ENCODE data around the gene TAAR8.
"Not testable (repeated sequence)": the region's sequence is repeated elsewhere in the genome, so short reads cannot be mapped to it uniquely, and the experiment has no call there.

Gene TAAR8

GRCh38 chr6:132544826-132545225, 7.6 kb upstream of the TAAR8 start:
- Histone ChIP-seq H3K27me3 (ENCODE audit: control insufficient read depth, insufficient read depth, low read length) (no peaks in the 10 kb centered on the region), H3K27ac (ENCODE audit: low read depth, low read length) (no peak overlapping the region), H3K9me3 (ENCODE audit: control insufficient read depth, insufficient read depth, low read depth, low read length) (no peaks in the 10 kb centered on the region), H3K4me3 (ENCODE audit: low read depth, low read length) (no peak overlapping the region), H3K9ac (ENCODE audit: low read length) (no peak overlapping the region), H3K4me1 (ENCODE audit: control insufficient read depth, insufficient read depth, low read length) (peaks cover 7% of the 10 kb centered on the region; the same call in 1 of the 2 replicates), H3K36me3 (ENCODE audit: control insufficient read depth, insufficient read depth, low read length) (no peaks in the 10 kb centered on the region)

GRCh38 chr6:132548746-132549463, 3.6 kb upstream of the TAAR8 start:
- Histone ChIP-seq H3K4me1 (ENCODE audit: control insufficient read depth, insufficient read depth, low read length) (peaks cover 14% of the 10 kb centered on the region), H3K9ac (ENCODE audit: low read length) (no peak overlapping the region), H3K27ac (ENCODE audit: low read depth, low read length) (no peak overlapping the region), H3K36me3 (ENCODE audit: control insufficient read depth, insufficient read depth, low read length) (no peaks in the 10 kb centered on the region), H3K9me3 (ENCODE audit: control insufficient read depth, insufficient read depth, low read depth, low read length) (no peaks in the 10 kb centered on the region), H3K27me3 (ENCODE audit: control insufficient read depth, insufficient read depth, low read length) (no peaks in the 10 kb centered on the region), H3K4me3 (ENCODE audit: low read depth, low read length) (no peak overlapping the region)

- H3K9ac ChIP-seq (ENCODE audit: low read length), result no peak overlapping the region
- H3K4me3 ChIP-seq (ENCODE audit: low read depth, low read length), result no peak overlapping the region
- H3K4me1 ChIP-seq (ENCODE audit: control insufficient read depth, insufficient read depth, low read length), result peaks cover 14% of the 10 kb centered on the region
- H3K27me3 ChIP-seq (ENCODE audit: control insufficient read depth, insufficient read depth, low read length), result no peaks in the 10 kb centered on the region
- no peaks in the 10 kb centered on the region for H3K36me3 ChIP-seq (ENCODE audit: control insufficient read depth, insufficient read depth, low read length)
- no peak overlapping the region for H3K27ac ChIP-seq (ENCODE audit: low read depth, low read length)
- H3K9me3 ChIP-seq (ENCODE audit: control insufficient read depth, insufficient read depth, low read depth, low read length), result no peaks in the 10 kb centered on the region
These were observed 1.3 kb upstream of the TAAR8 start for GRCh38 chr6:132551214-132551613.

- H3K27me3 ChIP-seq (ENCODE audit: control insufficient read depth, insufficient read depth, low read length); H3K27ac ChIP-seq (ENCODE audit: low read depth, low read length); H3K9ac ChIP-seq (ENCODE audit: low read length); H3K4me3 ChIP-seq (ENCODE audit: low read depth, low read length); H3K36me3 ChIP-seq (ENCODE audit: control insufficient read depth, insufficient read depth, low read length); H3K9me3 ChIP-seq (ENCODE audit: control insufficient read depth, insufficient read depth, low read depth, low read length); H3K4me1 ChIP-seq (ENCODE audit: control insufficient read depth, insufficient read depth, low read length): not testable (repeated sequence)
These were observed 7.6 kb downstream of the TAAR8 start for GRCh38 chr6:132560087-132560486.

- no peak overlapping the region for H3K4me3 ChIP-seq (ENCODE audit: low read depth, low read length)
- no peaks in the 10 kb centered on the region for H3K36me3 ChIP-seq (ENCODE audit: control insufficient read depth, insufficient read depth, low read length)
- no peak overlapping the region for H3K9ac ChIP-seq (ENCODE audit: low read length)
- H3K27me3 ChIP-seq (ENCODE audit: control insufficient read depth, insufficient read depth, low read length), result no peaks in the 10 kb centered on the region
- H3K27ac ChIP-seq (ENCODE audit: low read depth, low read length), result no peak overlapping the region
- H3K4me1 ChIP-seq (ENCODE audit: control insufficient read depth, insufficient read depth, low read length), result peaks cover 11% of the 10 kb centered on the region
- no peaks in the 10 kb centered on the region for H3K9me3 ChIP-seq (ENCODE audit: control insufficient read depth, insufficient read depth, low read depth, low read length)
These were observed 13.9 kb downstream of the TAAR8 start for GRCh38 chr6:132566404-132566803.

- peaks cover 11% of the 10 kb centered on the region for H3K4me1 ChIP-seq (ENCODE audit: control insufficient read depth, insufficient read depth, low read length)
- no peaks in the 10 kb centered on the region for H3K36me3 ChIP-seq (ENCODE audit: control insufficient read depth, insufficient read depth, low read length)
- no peaks in the 10 kb centered on the region for H3K27me3 ChIP-seq (ENCODE audit: control insufficient read depth, insufficient read depth, low read length)
- H3K9ac ChIP-seq (ENCODE audit: low read length), result no peak overlapping the region
- H3K27ac ChIP-seq (ENCODE audit: low read depth, low read length), result no peak overlapping the region
- no peaks in the 10 kb centered on the region for H3K9me3 ChIP-seq (ENCODE audit: control insufficient read depth, insufficient read depth, low read depth, low read length)
- no peak overlapping the region for H3K4me3 ChIP-seq (ENCODE audit: low read depth, low read length)
These were observed 15.1 kb downstream of the TAAR8 start for GRCh38 chr6:132567566-132567965.

- no peak overlapping the region for H3K27ac ChIP-seq (ENCODE audit: low read depth, low read length)
- no peak overlapping the region for H3K9ac ChIP-seq (ENCODE audit: low read length)
- no peaks in the 10 kb centered on the region for H3K36me3 ChIP-seq (ENCODE audit: control insufficient read depth, insufficient read depth, low read length)
- no peaks in the 10 kb centered on the region for H3K9me3 ChIP-seq (ENCODE audit: control insufficient read depth, insufficient read depth, low read depth, low read length)
- no peaks in the 10 kb centered on the region for H3K27me3 ChIP-seq (ENCODE audit: control insufficient read depth, insufficient read depth, low read length)
- H3K4me3 ChIP-seq (ENCODE audit: low read depth, low read length), result no peak overlapping the region
- H3K4me1 ChIP-seq (ENCODE audit: control insufficient read depth, insufficient read depth, low read length), result peaks cover 11% of the 10 kb centered on the region
These were observed 16.1 kb downstream of the TAAR8 start for GRCh38 chr6:132568611-132569010.

GRCh38 chr6:132569170-132569569, 16.7 kb downstream of the TAAR8 start:
- no peaks in the 10 kb centered on the region for H3K36me3 ChIP-seq (ENCODE audit: control insufficient read depth, insufficient read depth, low read length)
- H3K4me3 ChIP-seq (ENCODE audit: low read depth, low read length), result no peak overlapping the region
- H3K9me3 ChIP-seq (ENCODE audit: control insufficient read depth, insufficient read depth, low read depth, low read length), result no peaks in the 10 kb centered on the region
- H3K4me1 ChIP-seq (ENCODE audit: control insufficient read depth, insufficient read depth, low read length), result peaks cover 11% of the 10 kb centered on the region
- H3K9ac ChIP-seq (ENCODE audit: low read length), result no peak overlapping the region
- no peak overlapping the region for H3K27ac ChIP-seq (ENCODE audit: low read depth, low read length)
- no peaks in the 10 kb centered on the region for H3K27me3 ChIP-seq (ENCODE audit: control insufficient read depth, insufficient read depth, low read length)

- Histone ChIP-seq H3K27ac (ENCODE audit: low read depth, low read length) (no peak within 1 kb of the TSS), H3K27me3 (ENCODE audit: control insufficient read depth, insufficient read depth, low read length) (no peaks in the 10 kb centered on the region), H3K4me1 (ENCODE audit: control insufficient read depth, insufficient read depth, low read length) (peaks cover 11% of the 10 kb centered on the region), H3K9ac (ENCODE audit: low read length) (no peak within 1 kb of the TSS), H3K4me3 (ENCODE audit: low read depth, low read length) (no peak within 1 kb of the TSS), H3K36me3 (ENCODE audit: control insufficient read depth, insufficient read depth, low read length) (no peaks in the 10 kb centered on the region), H3K9me3 (ENCODE audit: control insufficient read depth, insufficient read depth, low read depth, low read length) (no peaks in the 10 kb centered on the region)
These were observed 17.8 kb downstream of the TAAR8 start, which contains the start of gene TAAR6 for GRCh38 chr6:132570221-132570777. Gene TAAR6, plus strand, starts transcription at chr6:132570322. Its CDS starts 0 bp downstream, at chr6:132570322.

- Histone ChIP-seq H3K9ac (ENCODE audit: low read length) (no peak overlapping the region), H3K4me1 (ENCODE audit: control insufficient read depth, insufficient read depth, low read length) (peaks cover 11% of the 10 kb centered on the region), H3K27me3 (ENCODE audit: control insufficient read depth, insufficient read depth, low read length) (no peaks in the 10 kb centered on the region), H3K4me3 (ENCODE audit: low read depth, low read length) (no peak overlapping the region), H3K27ac (ENCODE audit: low read depth, low read length) (no peak overlapping the region), H3K9me3 (ENCODE audit: control insufficient read depth, insufficient read depth, low read depth, low read length) (no peaks in the 10 kb centered on the region), H3K36me3 (ENCODE audit: control insufficient read depth, insufficient read depth, low read length) (no peaks in the 10 kb centered on the region)
These were observed 19.3 kb downstream of the TAAR8 start for GRCh38 chr6:132571774-132572173.

- no peak overlapping the region for H3K27ac ChIP-seq (ENCODE audit: low read depth, low read length)
These were observed 32.2 kb downstream of the TAAR8 start for GRCh38 chr6:132584698-132585097.

More at GRCh38 chr6:132584698-132585097, 32.2 kb downstream of the TAAR8 start:
- Histone ChIP-seq H3K9me3 (ENCODE audit: control insufficient read depth, insufficient read depth, low read depth, low read length) (no peaks in the 10 kb centered on the region), H3K4me3 (ENCODE audit: low read depth, low read length) (no peak overlapping the region), H3K4me1 (ENCODE audit: control insufficient read depth, insufficient read depth, low read length) (no peaks in the 10 kb centered on the region), H3K27me3 (ENCODE audit: control insufficient read depth, insufficient read depth, low read length) (no peaks in the 10 kb centered on the region), H3K36me3 (ENCODE audit: control insufficient read depth, insufficient read depth, low read length) (no peaks in the 10 kb centered on the region), H3K9ac (ENCODE audit: low read length) (no peak overlapping the region)

Data from HUES6 (cell line).